Duodenal mucosa (tissue), 2 donors: ENCODE results near the gene SUCLG1.
"Not testable (repeated sequence)": the region's sequence is repeated elsewhere in the genome, so short reads cannot be mapped to it uniquely, and the experiment has no call there.

Experiments
- H3K27ac ChIP-seq: one replicate; pipeline ENCODE4 v1.7.0; 2013; ENCODE audit warnings: low read depth, low read length
- H3K27me3 ChIP-seq, 2 donors: one replicate each; pipeline ENCODE4 v1.7.0; 2013; ENCODE audit warnings: low read length in 2 of 2, control low read depth in 1 of 2; ENCODE audit not compliant: insufficient read depth in 2 of 2, control insufficient read depth in 1 of 2
- H3K36me3 ChIP-seq, 2 donors: one replicate each; pipeline ENCODE4 v1.7.0; 2013; ENCODE audit warnings: low read length in 2 of 2, control low read depth in 1 of 2; ENCODE audit not compliant: insufficient read depth in 2 of 2, control insufficient read depth in 1 of 2
- H3K4me1 ChIP-seq, 2 donors: one replicate each; pipeline ENCODE4 v1.7.0; 2013; ENCODE audit warnings: low read length in 2 of 2, control low read depth in 1 of 2; ENCODE audit not compliant: insufficient read depth in 2 of 2, control insufficient read depth in 1 of 2
- H3K4me3 ChIP-seq, 2 donors: one replicate each; pipeline ENCODE4 v1.7.0; 2013; ENCODE audit warnings: low read length in 2 of 2, low read depth in 1 of 2
- H3K9ac ChIP-seq, 2 donors: one replicate each; pipeline ENCODE4 v1.7.0; 2013; ENCODE audit warnings: low read length in 2 of 2, low read depth in 1 of 2
- H3K9me3 ChIP-seq, 2 donors: one replicate each; pipeline ENCODE4 v1.7.0; 2013; ENCODE audit warnings: low read length in 2 of 2, control low read depth in 1 of 2; ENCODE audit not compliant: control insufficient read depth in 1 of 2

Gene SUCLG1

DNA sequence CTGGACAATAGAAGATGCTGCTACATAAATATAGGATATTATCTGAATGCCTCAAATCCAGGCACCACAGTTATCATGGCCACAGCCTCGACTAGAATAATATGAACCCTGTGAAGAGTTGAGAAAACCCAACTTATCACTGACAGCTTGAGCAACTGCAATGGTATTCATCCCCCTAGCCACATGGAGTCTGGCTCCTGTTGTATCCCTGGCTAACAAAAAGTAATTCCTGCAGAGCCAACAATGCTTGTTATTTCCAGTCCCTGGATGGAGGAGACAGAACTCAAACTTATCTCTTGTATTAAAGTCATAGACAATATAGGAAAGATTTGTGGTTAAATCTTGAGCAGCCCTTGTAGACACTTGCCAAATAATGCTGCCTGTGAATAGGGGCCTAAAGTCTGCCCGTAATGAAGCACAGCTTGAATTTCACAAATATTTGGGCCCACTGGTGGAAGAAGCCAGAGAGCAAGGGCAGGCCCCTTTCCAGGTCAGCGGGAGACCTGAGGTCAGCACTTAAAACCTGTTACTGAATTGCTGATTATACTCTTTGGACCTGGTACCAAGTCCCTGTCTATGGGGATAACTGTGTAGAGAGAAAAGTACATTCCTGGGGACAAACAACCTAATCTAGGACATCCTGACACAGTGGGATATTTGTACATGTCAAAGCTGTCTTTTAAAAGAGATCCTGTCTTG, 28.4 kb upstream of the SUCLG1 start:
- peaks cover 18 to 26% of the 10 kb centered on the region in 2 donors for H3K4me1 ChIP-seq
- no peak overlapping the region for H3K27ac ChIP-seq
- H3K4me3 ChIP-seq: no peak overlapping the region

DNA sequence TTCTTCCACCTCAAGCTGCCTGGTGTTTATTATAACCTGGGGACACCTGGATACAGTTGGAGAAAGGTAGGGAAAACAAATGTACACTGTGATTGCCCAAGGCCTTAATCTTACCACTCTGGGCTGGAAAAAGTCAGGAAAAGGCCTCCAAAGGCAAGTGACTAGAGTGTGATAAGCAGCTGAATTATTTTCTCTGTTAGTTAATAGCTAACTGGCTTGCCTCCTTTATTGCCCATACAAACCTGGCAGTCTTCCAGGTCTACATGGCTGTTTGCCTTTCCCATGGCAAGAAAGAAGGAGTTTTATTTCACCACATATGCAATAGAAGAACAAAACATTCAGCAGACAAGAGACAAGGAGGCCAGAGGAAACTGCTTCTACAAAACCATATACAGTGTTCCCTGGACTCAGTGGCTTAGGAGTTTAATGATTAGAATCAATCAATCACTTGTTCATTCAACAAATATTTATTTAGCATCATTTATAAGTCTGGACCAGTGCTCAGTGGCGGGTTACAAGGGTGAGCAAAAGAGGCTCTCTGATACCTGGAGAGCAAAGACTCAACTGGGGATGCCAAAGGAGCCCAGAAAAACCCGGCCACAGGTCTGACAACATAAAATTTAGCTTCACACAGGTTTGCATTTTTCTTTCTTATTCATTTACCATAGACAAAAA, 27.5 kb upstream of the SUCLG1 start:
- Histone ChIP-seq H3K36me3 (no peaks in the 10 kb centered on the region), H3K27me3 (no peaks in the 10 kb centered on the region), H3K9me3 (no peaks in the 10 kb centered on the region), H3K4me1 (peaks cover 18 to 26% of the 10 kb centered on the region in 2 donors), H3K27ac (no peak overlapping the region), H3K4me3 (no peak overlapping the region), H3K9ac (no peak overlapping the region)

More for the DNA sequence above, 28.4 kb upstream of the SUCLG1 start:
- Histone ChIP-seq H3K9ac (no peak overlapping the region), H3K27me3 (no peaks in the 10 kb centered on the region), H3K36me3 (no peaks in the 10 kb centered on the region), H3K9me3 (no peaks in the 10 kb centered on the region)

DNA sequence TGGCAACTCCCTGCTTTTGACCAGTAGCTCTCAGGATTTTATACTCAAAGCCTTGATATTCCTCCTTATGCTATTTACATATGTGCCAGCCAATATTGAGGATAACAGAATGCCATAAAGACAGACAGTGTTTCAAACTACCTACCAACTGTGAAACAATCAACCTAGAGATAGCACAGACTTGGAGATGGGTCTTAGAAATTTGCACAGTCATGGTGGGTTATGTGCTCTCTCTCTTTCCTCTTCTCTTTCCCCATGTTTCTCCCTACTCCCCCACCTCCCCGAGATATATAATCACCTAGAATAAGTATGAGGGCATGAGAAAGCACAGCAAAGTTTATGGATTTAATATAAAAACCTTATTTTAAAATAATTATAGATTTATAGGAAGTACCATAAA, 24.2 kb upstream of the SUCLG1 start:
- Histone ChIP-seq H3K27ac (no peak overlapping the region), H3K4me1 (peaks cover 18 to 26% of the 10 kb centered on the region in 2 donors), H3K36me3 (no peaks in the 10 kb centered on the region), H3K9me3 (no peaks in the 10 kb centered on the region), H3K9ac (no peak overlapping the region), H3K4me3 (no peak overlapping the region), H3K27me3 (no peaks in the 10 kb centered on the region)

DNA sequence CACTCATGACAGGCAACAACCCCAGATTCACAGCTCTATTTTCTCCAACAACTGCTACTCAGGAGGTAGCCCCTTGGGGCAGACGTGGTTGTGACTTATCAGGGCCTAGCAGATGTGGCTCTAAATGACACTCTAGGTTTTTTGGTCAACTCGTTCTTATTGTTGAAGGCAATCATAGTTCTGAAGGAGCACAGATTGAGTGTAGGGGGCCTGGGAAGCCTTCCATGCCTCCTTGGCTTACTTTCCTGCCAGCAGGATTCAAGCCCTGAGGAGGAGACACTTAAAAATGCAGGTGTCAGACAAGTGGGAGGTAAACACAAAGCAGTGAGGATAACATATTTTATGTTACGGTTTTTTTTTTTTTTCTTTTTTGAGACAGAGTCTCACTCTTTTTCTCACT, 23.5 kb upstream of the SUCLG1 start:
- H3K36me3 ChIP-seq: no peaks in the 10 kb centered on the region
- H3K9me3 ChIP-seq: peaks cover 0 to 4% of the 10 kb centered on the region in 2 donors
- no peaks in the 10 kb centered on the region for H3K27me3 ChIP-seq

DNA sequence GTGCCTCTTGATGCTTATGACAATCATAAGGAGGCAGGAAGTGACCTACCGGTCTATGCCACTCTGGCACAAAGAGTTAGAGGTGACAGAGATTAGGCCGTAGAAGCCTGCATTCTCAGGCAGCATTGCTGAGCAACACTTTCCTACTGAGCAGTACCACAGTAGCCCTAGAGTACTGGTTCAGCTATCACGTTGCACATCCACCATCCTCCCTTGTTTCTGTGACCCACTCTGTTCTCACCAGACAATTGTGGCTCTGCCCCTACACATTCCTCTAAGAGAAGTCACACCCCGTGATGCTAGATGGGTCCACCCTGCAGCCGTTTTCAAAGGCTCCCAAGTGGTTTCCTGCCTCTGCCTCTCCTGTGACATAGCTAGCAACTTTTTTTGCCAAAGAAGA, 22.6 kb upstream of the SUCLG1 start:
- H3K27me3 ChIP-seq: no peaks in the 10 kb centered on the region
- no peaks in the 10 kb centered on the region for H3K36me3 ChIP-seq
- no peak overlapping the region for H3K9ac ChIP-seq
- no peak overlapping the region for H3K4me3 ChIP-seq
- H3K27ac ChIP-seq: no peak overlapping the region
- H3K9me3 ChIP-seq: peaks cover 4 to 13% of the 10 kb centered on the region in 2 donors
- peaks cover 7 to 13% of the 10 kb centered on the region in 2 donors for H3K4me1 ChIP-seq

More for the DNA sequence above, 23.5 kb upstream of the SUCLG1 start:
- Histone ChIP-seq H3K27ac (no peak overlapping the region), H3K4me1 (peaks cover 14 to 22% of the 10 kb centered on the region in 2 donors), H3K9ac (no peak overlapping the region), H3K4me3 (no peak overlapping the region)

DNA sequence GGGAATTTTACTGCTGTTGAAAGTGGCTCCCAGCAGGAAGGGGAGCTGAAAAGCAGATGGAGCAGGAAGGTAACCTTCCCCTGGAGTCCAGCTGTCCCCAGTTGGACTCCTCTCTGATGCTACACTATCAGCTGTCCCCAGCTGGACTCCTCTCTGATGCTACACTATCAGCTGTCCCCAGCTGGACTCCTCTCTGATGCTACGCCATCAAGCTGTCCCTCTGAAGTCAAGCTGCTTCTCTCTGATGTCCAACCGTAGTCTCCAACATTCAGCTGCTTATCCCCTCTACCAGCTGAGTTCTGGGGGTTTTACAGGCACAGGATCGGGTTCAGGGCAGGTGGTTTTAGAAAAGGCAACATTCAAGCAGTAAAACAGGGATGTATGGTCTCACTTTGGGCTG, 19.8 kb upstream of the SUCLG1 start:
- Histone ChIP-seq H3K9me3 (peaks cover 8 to 13% of the 10 kb centered on the region in 2 donors), H3K27me3 (no peaks in the 10 kb centered on the region), H3K27ac (no peak overlapping the region), H3K9ac (no peak overlapping the region), H3K4me1 (no peaks in the 10 kb centered on the region), H3K36me3 (no peaks in the 10 kb centered on the region), H3K4me3 (no peak overlapping the region)

DNA sequence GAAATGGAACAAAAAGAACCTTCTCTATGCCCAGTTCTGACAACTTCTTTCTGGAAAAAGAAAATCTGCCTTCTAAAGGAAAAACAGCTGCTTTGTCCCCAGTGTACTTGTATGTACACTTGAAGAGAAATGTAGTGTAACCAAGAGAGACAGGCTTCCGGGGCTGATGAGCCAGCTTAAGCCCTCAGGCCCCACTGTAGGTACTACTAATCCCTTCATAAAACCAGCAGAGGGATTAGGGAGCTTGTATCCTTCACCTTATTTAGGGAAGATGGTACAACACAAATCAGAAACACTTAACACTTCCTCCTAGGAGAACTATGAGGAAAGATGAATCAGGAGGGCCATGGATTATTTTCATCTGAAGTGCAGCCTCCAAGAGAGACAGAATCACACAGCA, 18.8 kb upstream of the SUCLG1 start:
- Histone ChIP-seq H3K36me3 (no peaks in the 10 kb centered on the region), H3K27me3 (no peaks in the 10 kb centered on the region), H3K9ac (no peak overlapping the region), H3K4me3 (no peak overlapping the region), H3K4me1 (no peaks in the 10 kb centered on the region), H3K27ac (no peak overlapping the region), H3K9me3 (peaks cover 8 to 13% of the 10 kb centered on the region in 2 donors)

DNA sequence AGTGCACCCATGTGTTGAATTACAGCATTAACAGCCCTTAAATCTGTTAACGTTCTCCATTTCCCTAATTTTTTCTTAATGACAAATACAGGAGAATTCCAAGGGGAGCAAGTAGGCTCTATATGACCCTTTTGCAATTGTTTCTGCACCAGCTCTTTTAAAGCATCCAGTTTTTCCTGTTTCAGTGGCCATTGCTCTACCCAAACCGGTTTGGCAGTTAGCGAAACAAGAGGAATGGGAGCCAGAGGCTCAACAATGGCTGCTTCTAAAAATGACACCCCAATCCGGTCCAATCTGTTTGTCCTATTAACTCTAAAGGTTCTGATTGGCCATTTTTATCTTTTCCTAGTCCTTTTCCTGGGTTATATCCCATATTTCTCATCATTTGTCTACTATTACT, 15.1 kb upstream of the SUCLG1 start:
- H3K4me1 ChIP-seq: no peaks in the 10 kb centered on the region
- H3K27ac ChIP-seq: no peak overlapping the region
- no peak overlapping the region for H3K9ac ChIP-seq
- peaks cover 8 to 13% of the 10 kb centered on the region in 2 donors for H3K9me3 ChIP-seq
- no peaks in the 10 kb centered on the region for H3K27me3 ChIP-seq
- H3K36me3 ChIP-seq: no peaks in the 10 kb centered on the region
- H3K4me3 ChIP-seq: no peak overlapping the region

DNA sequence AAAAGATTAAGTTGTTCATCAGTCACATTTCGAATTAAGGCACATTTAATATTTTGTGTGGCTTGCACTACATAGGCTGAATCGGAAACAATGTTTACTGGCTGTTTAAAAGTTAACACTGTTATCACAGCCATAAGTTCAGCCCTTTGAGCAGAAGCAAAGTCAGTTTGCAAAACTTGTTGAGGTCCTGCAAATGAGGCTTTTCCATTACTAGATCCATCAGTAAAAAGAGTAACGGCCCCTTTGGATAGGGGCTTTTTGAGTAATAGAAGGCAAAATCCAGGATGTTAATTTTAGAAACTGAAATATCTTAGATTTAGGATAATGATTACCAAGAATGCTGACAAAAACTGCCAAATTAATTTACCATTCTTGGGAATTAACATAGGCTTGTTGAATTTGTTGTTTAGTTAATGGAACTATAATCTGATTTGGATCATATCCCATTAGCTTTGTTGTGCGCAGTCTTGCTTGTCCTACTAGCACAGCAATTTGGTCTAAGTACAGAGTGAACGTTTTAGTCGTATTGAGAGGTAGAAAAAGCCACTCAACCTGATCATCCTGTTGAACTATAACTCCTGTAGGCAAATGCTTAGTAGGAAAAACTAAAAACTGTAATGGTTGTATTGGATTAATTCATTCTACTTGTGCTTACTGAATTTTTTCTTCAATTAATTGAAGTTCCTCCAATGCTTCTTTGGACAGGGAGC, 13.9 kb upstream of the SUCLG1 start:
- Histone ChIP-seq H3K27me3 (no peaks in the 10 kb centered on the region), H3K9me3 (peaks cover 8 to 13% of the 10 kb centered on the region in 2 donors), H3K36me3 (no peaks in the 10 kb centered on the region), H3K27ac (no peak overlapping the region), H3K4me3 (no peak overlapping the region), H3K9ac (no peak overlapping the region), H3K4me1 (no peaks in the 10 kb centered on the region)

DNA sequence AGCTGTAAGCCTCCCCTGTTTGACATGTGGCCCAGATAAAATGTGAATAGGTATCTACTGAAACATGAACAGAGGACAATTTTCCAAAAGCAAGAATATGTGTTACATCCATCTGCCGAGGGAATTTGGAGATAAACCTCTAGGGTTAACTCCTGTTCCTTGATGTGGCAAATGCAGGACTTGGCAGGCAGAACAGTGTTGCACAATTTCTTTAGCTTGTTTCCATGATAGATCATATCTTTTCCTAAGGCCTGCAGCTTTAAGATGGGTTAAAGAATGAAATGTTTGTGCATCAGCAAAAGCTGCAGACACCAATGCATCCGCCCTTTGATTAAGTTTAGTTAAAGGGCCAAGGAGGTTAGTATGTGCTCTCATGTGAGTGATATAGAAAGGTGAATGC, 13.3 kb upstream of the SUCLG1 start:
- H3K36me3 ChIP-seq, H3K27ac ChIP-seq, H3K9ac ChIP-seq, H3K4me3 ChIP-seq, H3K27me3 ChIP-seq, H3K9me3 ChIP-seq, H3K4me1 ChIP-seq: not testable (repeated sequence)
